Osteocyte (in vitro differentiated cells): ENCODE results near the gene PTPRN2. TPM values are rescaled to one million over a fixed set of nuclear protein-coding genes. Genes with fewer than 3 reads are reported as not detected.

ENCODE experiments used
- DNase-seq: peaks from one replicate; pipeline ENCODE4 v3.0.0; 2021; ENCODE audit warnings: mixed read lengths; ENCODE audit not compliant: unreplicated experiment; ENCODE audit errors: extremely low spot score
- H3K27ac Mint-ChIP-seq: one replicate; pipeline ENCODE4 v1.8.0; 2021; ENCODE audit warnings: mild to moderate bottlenecking, mixed read lengths; ENCODE audit not compliant: unreplicated experiment
- H3K27me3 Mint-ChIP-seq: one replicate; pipeline ENCODE4 v1.8.0; 2021; ENCODE audit warnings: mixed read lengths; ENCODE audit not compliant: unreplicated experiment
- H3K36me3 Mint-ChIP-seq: one replicate; pipeline ENCODE4 v1.8.0; 2021; ENCODE audit warnings: mixed read lengths; ENCODE audit not compliant: unreplicated experiment
- H3K4me1 Mint-ChIP-seq: one replicate; pipeline ENCODE4 v1.8.0; 2021; ENCODE audit warnings: mixed read lengths; ENCODE audit not compliant: unreplicated experiment
- H3K4me3 Mint-ChIP-seq: one replicate; pipeline ENCODE4 v1.8.0; 2021; ENCODE audit warnings: mild to moderate bottlenecking, moderate library complexity, mixed read lengths; ENCODE audit not compliant: unreplicated experiment
- H3K9me3 Mint-ChIP-seq: one replicate; pipeline ENCODE4 v1.8.0; 2021; ENCODE audit warnings: mixed read lengths; ENCODE audit not compliant: unreplicated experiment
- total RNA-seq: library from RNA; stranded (reverse); gene quantifications from 2 replicates; pipeline ENCODE4 v1.2.1, GENCODE V29; 2021
- TF ChIP-seq, protein P1 (sequence below): fragments of 200-600 bp; sonication (generic); IDR thresholded peaks from 2 replicates; pipeline ENCODE4 v1.5.0; 2021; ENCODE audit warnings: antibody characterized with exemption, mild to moderate bottlenecking, moderate library complexity

The PTPRN2 gene
- total RNA-seq, 1 donor from 2014 or later = 0.59 TPM

DNA sequence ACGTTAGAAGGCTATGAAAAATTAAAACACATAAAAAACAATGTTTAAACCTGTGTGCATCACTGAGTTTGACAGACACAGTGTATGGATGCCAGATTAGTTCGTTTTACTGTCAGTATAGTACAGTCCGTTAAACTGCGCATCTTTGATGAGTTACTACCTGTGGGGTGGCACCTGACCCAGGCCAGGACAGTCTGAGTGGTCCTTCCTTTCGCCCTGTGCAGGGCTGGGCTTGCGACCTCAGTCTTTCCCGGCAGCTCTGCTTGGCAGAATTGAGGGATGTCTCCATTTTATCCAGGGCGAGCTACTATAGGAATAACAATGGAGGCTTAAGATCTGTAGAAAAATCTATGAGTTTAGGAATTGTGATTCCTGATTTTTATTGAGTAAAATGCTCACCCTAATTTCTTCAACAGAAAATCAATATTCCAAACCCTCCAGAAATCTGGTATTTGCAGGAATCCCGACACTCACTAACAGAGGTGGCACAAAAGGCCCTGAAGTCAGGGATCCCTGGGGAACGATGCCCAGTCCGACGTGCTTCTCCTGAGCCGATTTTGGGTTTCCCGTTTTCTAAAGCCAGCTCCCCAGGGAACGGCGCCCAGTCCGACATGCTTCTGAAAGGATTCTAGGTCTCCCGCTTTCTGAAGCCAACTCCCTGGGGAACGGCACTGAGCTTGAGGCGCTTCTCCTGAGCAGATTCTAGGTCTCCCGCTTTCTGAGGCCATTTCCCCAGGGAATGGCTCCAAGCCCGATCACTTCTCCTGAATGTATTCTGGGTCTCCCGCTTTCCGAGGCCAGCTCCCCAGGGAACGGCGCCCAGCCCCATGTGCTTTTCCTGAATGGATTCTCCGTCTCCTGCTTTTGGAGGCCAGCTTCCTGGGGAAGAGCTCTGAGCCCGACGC is 873.2 kb downstream of the PTPRN2 start:
- no peak for DNase-seq

DNA sequence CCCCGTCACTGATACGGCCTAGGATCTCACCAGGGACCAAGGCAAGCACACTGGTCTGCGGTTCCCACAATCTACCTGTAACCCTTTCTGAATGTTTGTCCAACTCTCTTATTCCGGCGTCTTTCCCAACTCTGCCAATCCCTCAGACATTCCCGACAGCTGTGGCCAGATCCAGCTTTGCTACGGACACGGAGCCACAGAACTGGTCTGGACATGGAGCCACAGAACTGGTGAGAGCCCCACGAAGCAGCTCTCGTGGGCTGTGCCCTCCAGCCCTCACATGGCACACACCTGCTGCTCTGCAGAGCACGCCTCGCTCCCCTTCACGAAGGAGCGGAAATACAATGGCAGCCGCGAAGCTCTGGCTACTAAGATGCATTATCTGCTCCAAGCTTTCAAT is 874.0 kb downstream of the PTPRN2 start:
- Mint-ChIP-seq H3K36me3 (no peaks in the 10 kb centered on the region), H3K27me3 (no peaks in the 10 kb centered on the region), H3K4me1 (no peaks in the 10 kb centered on the region), H3K4me3 (no peak overlapping the region), H3K9me3 (peaks cover 8% of the 10 kb centered on the region), H3K27ac (no peak overlapping the region)
- TF ChIP-seq, protein P1, sequence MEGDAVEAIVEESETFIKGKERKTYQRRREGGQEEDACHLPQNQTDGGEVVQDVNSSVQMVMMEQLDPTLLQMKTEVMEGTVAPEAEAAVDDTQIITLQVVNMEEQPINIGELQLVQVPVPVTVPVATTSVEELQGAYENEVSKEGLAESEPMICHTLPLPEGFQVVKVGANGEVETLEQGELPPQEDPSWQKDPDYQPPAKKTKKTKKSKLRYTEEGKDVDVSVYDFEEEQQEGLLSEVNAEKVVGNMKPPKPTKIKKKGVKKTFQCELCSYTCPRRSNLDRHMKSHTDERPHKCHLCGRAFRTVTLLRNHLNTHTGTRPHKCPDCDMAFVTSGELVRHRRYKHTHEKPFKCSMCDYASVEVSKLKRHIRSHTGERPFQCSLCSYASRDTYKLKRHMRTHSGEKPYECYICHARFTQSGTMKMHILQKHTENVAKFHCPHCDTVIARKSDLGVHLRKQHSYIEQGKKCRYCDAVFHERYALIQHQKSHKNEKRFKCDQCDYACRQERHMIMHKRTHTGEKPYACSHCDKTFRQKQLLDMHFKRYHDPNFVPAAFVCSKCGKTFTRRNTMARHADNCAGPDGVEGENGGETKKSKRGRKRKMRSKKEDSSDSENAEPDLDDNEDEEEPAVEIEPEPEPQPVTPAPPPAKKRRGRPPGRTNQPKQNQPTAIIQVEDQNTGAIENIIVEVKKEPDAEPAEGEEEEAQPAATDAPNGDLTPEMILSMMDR = no peak
- no peak for DNase-seq

More for the DNA sequence above, 873.2 kb downstream of the PTPRN2 start:
- TF ChIP-seq, protein P1 = no peak
- Mint-ChIP-seq H3K4me3 (no peak overlapping the region), H3K27me3 (no peaks in the 10 kb centered on the region), H3K36me3 (no peaks in the 10 kb centered on the region), H3K27ac (no peak overlapping the region), H3K9me3 (peaks cover 8% of the 10 kb centered on the region), H3K4me1 (no peaks in the 10 kb centered on the region)

DNA sequence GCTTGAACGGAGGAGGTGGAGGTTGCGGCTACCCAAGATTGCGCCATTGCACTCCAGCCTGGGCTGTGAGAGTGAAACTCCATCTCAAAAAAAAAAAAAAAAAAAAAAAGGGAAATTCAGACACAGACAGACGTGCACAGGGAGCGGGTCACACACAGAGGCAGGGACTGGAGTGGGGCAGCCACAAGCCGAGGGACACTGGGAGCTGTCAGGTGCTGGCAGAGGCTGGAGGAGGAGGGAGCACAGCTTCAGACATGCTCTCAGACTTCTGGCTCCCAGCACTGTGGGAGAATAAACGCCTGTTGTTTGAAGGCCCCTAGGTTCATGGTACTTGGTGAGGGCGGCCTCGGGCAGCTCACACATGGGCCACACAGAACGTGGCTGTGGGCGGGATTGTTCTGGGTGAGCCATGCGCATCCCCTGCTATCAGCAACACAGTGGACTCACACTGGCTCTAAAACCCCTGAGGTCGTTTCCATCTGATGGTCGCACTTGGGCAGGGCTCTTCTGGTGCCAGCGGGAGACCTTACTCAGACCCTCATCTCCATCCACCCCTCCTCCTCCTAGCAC is 874.9 kb downstream of the PTPRN2 start:
- H3K27ac Mint-ChIP-seq = no peak overlapping the region
- no peak overlapping the region for H3K4me3 Mint-ChIP-seq
- no peaks in the 10 kb centered on the region for H3K27me3 Mint-ChIP-seq
- DNase-seq = no peak
- TF ChIP-seq, protein P1 = no peak
- peaks cover 8% of the 10 kb centered on the region for H3K9me3 Mint-ChIP-seq
- H3K4me1 Mint-ChIP-seq = no peaks in the 10 kb centered on the region
- H3K36me3 Mint-ChIP-seq = no peaks in the 10 kb centered on the region

DNA sequence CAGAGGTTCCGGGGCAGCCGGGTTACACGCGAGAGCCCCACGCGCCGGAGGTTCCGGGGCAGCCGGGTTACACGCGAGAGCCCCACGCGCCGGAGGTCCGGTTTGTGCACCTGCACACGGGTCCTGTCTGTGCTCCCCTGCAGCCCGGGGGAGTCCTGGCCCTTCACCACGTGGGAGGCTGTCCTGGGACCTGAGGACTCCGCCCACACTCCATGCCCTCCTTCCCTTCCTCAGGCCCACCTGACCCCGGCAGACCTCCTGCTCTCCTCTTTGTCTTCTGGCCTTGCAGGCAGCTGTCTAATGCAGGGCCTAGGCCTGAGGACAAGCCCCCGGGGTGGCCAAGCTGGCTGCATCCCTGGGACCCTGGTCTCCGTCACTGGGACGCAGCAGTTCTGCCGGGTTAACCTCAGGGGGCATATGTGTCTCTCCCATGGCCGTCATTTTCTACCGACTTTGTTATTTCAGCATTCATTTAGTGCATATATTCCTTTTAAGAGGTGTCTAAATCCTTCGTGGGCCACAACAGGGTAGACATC is 876.2 kb downstream of the PTPRN2 start:
- Mint-ChIP-seq H3K27ac (no peak overlapping the region), H3K4me3 (no peak overlapping the region), H3K9me3 (peaks cover 8% of the 10 kb centered on the region), H3K27me3 (no peaks in the 10 kb centered on the region), H3K36me3 (no peaks in the 10 kb centered on the region), H3K4me1 (no peaks in the 10 kb centered on the region)
- DNase-seq = no peak
- TF ChIP-seq, protein P1 = no peak

DNA sequence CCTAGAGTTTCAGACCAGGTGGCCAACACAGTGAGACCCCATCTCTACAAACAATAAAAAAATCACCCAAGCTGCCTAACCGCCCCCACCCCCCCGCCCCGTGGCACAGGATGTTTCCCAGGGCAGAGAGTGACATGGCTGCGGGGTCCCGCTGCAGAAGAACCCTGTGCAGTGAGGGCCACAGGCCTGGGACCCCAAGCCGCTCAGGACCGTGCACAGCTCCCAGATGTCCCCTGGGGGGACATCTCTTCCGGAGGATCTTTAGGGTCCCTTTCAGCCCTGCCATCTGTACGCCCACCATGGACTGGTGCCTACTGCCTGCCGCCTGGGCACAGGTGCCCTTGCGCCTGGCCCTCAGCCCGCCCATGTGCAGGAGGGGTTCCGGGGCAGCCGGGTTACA is 877.2 kb downstream of the PTPRN2 start:
- H3K27me3 Mint-ChIP-seq = no peaks in the 10 kb centered on the region
- no peaks in the 10 kb centered on the region for H3K36me3 Mint-ChIP-seq
- TF ChIP-seq, protein P1 = no peak
- no peak overlapping the region for H3K4me3 Mint-ChIP-seq
- no peak overlapping the region for H3K27ac Mint-ChIP-seq
- no peaks in the 10 kb centered on the region for H3K4me1 Mint-ChIP-seq
- peaks cover 8% of the 10 kb centered on the region for H3K9me3 Mint-ChIP-seq
- DNase-seq = no peak
